ENCODE data around the gene OGFOD3.

DNA sequence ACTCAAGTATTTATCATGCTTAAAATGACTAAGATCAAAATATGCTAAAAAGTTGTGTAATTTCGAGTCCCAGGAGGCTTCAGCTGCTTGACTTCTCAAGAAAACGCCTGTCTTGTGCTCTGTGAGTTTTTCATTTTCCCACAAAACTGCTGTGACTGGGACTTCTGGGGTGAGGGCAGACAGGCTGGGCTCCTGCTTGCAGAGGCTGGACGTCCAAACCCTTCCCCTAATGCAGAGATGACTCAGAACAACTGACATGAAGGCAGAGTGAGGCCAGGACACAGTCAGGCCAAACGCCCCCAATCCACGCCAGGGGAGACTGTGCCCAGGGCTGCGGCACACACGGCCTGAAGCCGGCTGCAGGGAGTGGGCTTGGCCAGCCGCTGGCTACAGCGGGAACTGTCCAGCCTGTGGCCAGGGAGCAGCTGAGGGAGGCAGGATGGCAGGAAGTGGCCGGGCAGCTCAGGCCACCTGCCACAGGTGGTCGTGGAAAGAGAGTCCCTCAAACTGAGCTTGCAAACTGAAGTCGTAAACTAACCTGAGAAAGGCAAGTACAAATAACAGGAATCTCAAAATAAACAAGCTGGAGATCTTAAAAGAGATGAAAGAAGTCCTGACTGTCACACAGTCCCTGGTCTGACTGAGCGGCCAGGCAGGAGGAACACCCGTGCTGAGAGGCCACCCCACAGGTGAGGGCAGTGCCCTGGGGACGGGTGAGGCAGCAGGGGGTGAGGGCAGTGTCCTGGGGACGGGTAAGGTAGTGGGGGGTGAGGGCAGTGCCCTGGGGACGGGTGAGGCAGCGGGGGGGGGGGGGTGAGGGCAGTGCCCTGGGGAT lies 21.6 kb downstream of the OGFOD3 start:
- TF ChIP-seq POLR2A (IDR thresholded peaks at IDR 0.05; ENCODE audit: low read length) (no peak), GATA1 (IDR thresholded peaks at IDR 0.05; ENCODE audit: low read depth, low read length) (no peak)
